ENCODE results near the gene PARD3B. TPM values are rescaled to one million over a fixed set of nuclear protein-coding genes. Genes with fewer than 3 reads are reported as not detected.

The PARD3B gene
- total RNA-seq, 4 donors from 2014 or later, result 21.8 to 85.6 (median 36.1) TPM

DNA sequence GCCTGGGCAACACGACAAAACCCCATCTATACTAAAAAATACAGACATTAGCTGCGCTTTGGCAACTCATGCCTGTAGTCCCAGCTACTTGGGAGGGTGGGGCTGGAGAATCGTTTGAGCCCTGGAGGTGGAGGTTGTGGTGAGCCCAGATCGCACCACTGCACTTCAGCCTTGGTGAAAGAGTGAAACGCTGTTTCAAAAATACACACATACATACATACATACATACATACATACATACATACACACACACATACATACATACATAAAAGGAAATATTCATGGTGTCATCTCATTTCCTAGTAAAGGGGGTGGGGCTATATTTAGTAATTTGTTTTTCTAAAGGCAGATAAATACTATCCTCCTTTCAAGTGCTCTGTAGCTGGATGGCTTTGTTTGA, 205.1 kb downstream of the PARD3B start:
- DNase-seq, result no peak
- no peak for TF ChIP-seq CTCF (IDR thresholded peaks at IDR 0.05)
- no peak for TF ChIP-seq POLR2A (IDR thresholded peaks at IDR 0.05)
- Histone ChIP-seq H3K4me3 (no peak overlapping the region), H3K27ac (no peak overlapping the region), H3K9me3 (no peaks in the 10 kb centered on the region), H3K27me3 (no peaks in the 10 kb centered on the region), H3K4me1 (no peaks in the 10 kb centered on the region), H3K36me3 (no peaks in the 10 kb centered on the region)
- intact Hi-C loops (cut with DNase I; ENCODE audit: low total_unique reads), result no loop called here

DNA sequence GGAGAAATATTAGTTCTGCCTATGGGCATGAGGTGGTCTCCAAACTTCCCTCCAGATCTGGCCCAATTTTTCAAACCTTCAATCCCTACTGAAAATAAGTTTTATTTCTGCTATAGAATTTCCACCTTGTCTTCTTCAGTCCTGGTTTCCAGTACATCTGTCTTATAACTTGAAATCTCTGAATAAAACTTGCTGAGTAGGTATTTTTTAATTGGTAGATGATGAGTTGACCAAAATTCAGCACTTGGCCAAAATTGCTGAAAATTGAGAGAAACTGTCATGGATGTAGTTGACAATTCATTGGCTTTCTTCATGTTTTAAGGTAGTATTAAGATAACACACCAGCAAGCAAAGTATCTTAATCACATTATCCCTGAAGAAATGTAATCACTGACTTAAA, 206.2 kb downstream of the PARD3B start:
- Histone ChIP-seq H3K27ac (no peak overlapping the region), H3K4me3 (no peak overlapping the region), H3K27me3 (no peaks in the 10 kb centered on the region), H3K9me3 (no peaks in the 10 kb centered on the region), H3K36me3 (no peaks in the 10 kb centered on the region), H3K4me1 (no peaks in the 10 kb centered on the region)
- intact Hi-C loops (cut with DNase I; ENCODE audit: low total_unique reads), result no loop called here
- TF ChIP-seq POLR2A (IDR thresholded peaks at IDR 0.05), result no peak
- no peak for TF ChIP-seq CTCF (IDR thresholded peaks at IDR 0.05)
- DNase-seq, result no peak

GRCh38 chr2:204753841-204754240, 208.6 kb downstream of the PARD3B start:
- H3K4me1 ChIP-seq, result no peaks in the 10 kb centered on the region
- no peaks in the 10 kb centered on the region for H3K27me3 ChIP-seq
- DNase-seq, result no peak
- no peaks in the 10 kb centered on the region for H3K36me3 ChIP-seq
- H3K9me3 ChIP-seq, result no peaks in the 10 kb centered on the region
- intact Hi-C loops (cut with DNase I; ENCODE audit: low total_unique reads), result no loop called here
- TF ChIP-seq POLR2A (IDR thresholded peaks at IDR 0.05), result no peak
- no peak for TF ChIP-seq CTCF (IDR thresholded peaks at IDR 0.05)
- H3K27ac ChIP-seq, result no peak overlapping the region
- H3K4me3 ChIP-seq, result no peak overlapping the region

GRCh38 chr2:204754898-204755297, 209.6 kb downstream of the PARD3B start:
- no peak for DNase-seq
- no peaks in the 10 kb centered on the region for H3K9me3 ChIP-seq
- TF ChIP-seq POLR2A (IDR thresholded peaks at IDR 0.05) (no peak), CTCF (IDR thresholded peaks at IDR 0.05) (no peak)
- no peak overlapping the region for H3K4me3 ChIP-seq
- H3K4me1 ChIP-seq, result no peaks in the 10 kb centered on the region
- intact Hi-C loops (cut with DNase I; ENCODE audit: low total_unique reads), result no loop called here
- H3K36me3 ChIP-seq, result no peaks in the 10 kb centered on the region
- no peak overlapping the region for H3K27ac ChIP-seq
- H3K27me3 ChIP-seq, result no peaks in the 10 kb centered on the region

DNA sequence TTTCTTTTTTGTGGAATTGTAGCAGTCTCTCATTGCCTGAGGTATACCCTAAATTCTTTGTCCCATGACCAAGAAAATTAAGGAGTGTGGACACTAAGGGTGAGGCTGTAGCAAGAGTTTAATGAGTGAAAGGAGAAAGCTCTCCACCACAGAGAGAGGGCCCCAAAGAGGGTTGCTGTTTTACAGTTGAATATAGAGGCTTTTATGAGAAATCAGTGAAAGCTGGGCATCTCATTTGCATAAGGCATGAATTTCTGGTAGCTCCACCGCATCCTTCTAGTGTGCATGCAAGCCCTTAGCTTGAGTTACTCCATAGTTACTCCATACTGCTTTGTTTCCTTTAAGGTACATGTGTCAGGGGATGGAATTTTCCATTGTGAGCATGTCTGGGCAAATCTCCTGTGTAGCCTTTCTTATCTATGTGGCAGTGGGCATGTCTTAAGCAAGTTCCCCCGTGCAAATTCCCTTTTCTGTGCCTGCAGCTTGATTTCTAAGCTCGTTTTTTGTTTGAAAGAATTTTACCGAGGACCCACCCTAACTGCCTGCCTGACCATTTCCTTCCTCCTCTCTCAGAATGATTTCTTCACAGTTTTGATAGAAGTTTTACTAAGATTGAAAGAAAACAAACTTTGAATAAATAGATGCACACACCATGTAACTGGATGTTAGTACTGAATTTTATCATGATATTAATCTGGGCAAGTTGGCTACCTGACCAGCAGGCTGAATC, 218.9 kb downstream of the PARD3B start:
- Histone ChIP-seq H3K9me3 (peaks cover 0 to 3% of the 10 kb centered on the region in 2 donors), H3K36me3 (no peaks in the 10 kb centered on the region), H3K27me3 (no peaks in the 10 kb centered on the region), H3K4me3 (no peak overlapping the region), H3K4me1 (no peaks in the 10 kb centered on the region), H3K27ac (no peak overlapping the region)
- no peak for DNase-seq
- TF ChIP-seq CTCF (IDR thresholded peaks at IDR 0.05) (no peak), POLR2A (IDR thresholded peaks at IDR 0.05) (no peak)
- intact Hi-C loops (cut with DNase I; ENCODE audit: low total_unique reads), result no loop called here
